HPDE6-E6E7 (cell line): ENCODE data around the gene HINT3.
"Not testable (repeated sequence)": the region's sequence is repeated elsewhere in the genome, so short reads cannot be mapped to it uniquely, and the experiment has no call there.

Experiments used
- DNase-seq: peaks from one replicate; pipeline ENCODE4 v3.0.0; 2011; ENCODE audit warnings: missing footprints; ENCODE audit errors: extremely low spot score

The HINT3 gene

DNA sequence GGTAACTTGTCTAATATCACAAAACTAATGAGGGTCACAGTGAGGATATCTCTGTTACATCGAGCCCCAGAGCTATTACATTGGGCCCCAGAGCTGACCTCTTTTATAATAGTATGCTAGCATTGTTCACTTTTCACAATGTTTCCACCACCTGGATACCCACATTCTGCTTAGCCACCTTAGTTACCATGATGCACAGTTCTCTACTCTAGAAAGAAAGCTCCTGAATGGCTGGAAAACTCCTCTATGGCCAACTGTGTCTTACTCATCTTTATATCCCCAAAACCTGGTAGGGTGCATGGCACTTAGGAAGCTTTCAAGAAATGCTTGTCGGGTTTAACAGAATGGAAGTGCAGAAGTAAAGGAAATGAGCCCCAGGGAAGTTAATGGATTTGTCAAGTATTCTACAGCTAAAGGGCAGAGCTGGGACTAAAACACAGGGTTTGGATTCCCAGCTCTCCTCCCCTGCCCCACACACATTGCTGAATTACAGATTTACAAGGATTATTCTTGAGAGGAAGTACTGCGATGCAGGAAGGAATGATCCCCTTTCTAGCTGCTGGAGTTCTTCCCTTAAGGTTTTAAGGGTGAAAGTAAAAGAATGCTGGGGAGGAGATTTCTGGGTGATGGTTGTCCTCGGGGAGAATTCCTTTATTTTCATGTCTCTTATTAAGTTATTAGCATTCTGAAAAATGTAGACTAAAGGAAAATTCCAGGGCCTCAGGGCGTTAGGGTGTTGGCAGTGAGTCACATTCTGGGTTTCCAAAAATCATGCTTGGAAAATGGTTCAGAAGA lies 16.1 kb upstream of the HINT3 start:
- no peak for DNase-seq

DNA sequence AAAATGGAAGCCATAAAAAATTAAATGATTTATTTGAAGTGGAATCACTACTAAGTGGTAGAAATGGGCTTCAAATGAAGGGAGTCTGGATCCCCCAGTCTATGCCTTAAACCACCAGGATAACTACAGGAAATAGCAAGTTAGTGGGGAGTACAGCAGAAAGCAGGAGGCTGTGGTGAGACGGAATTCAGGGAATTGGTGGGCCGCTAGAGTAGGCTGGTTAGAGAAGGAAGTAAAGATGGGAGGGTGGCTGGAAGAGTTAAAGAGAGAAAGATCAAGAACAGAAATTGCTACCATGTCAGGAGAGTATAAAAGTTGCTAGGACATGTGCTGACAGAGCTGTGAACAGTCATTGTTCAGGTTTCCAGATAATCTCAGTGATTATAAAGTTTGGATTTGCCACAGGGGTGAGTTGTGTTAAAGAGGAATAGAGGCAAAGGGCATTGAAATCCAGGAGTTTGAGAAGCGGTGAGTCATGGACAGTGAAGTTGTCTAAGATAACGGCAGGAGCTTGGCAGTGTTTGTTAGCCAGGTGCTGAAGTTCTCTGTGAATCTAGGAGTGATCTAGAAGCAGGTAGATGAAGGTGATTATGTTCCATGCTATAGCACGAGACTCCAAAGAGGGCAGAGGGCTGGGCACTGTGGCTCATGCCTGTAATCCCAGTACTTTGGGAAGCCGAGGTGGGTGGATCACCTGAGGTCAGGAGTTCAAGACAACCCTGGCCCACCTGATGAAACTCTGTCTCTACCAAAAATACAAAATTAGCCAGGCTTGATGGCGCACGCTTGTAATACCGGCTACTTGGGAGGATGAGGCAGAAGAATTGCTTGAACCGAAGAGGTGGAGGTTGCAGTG lies 13.7 kb upstream of the HINT3 start:
- DNase-seq = no peak

DNA sequence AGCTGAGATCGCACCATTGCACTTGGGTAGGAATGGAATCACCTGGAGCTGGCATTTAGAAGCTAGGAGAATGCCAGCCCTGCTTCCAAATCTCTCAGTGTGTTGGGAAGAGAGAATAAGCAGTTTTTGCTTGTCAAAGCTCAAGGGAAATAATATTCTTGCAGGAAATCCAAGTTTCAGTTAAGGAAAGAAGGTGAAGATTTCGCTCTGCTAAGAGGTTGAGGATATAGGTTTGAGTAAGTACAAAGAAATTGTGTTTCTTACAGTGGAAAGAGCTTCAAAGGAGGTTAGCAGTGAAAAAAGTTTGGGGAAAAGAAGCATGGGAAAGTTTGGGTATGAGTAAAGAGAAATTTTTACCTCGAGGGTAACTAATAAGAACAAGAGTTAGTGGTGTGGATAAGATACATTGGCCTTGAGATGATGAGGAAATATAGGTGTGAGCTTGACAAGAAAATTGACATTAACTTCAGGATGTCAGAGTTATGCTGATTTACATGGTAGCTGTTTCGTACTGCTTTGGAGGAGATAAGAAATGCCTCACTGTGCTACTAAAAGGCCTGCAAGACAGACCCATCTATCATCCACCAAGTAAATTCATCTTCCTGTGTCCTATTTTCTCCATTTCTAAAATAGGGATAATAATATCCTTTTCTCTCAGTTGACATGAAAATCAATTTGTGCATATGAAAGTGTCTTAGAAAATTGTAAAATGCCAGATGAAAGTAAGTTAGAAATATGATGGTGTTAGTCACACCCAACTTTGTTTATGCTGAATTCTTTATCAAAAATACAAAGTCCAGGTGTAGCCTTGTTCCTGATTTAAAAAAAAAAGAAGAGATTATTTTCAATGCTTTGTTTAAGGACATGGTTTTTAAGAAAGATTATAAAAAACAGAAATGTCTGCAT lies 12.8 kb upstream of the HINT3 start:
- no peak for DNase-seq

DNA sequence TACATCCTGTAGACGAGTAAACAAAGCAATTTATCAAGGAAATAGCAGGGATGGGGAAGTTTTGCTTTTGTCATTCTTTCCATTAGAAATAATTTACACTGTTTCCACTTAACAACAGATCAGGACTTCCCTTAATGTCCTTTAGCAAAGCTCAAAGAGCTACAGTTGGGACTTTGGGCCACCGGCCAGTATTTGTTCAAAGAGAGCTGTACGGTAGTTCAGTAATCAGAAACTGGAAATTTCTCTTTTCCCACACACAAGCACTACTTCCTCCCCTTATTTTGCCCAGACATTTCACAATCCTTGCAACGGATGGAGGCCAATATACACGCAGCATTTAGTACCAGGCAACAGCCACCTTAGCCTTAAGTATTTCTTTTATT lies 12.1 kb upstream of the HINT3 start:
- DNase-seq = no peak

DNA sequence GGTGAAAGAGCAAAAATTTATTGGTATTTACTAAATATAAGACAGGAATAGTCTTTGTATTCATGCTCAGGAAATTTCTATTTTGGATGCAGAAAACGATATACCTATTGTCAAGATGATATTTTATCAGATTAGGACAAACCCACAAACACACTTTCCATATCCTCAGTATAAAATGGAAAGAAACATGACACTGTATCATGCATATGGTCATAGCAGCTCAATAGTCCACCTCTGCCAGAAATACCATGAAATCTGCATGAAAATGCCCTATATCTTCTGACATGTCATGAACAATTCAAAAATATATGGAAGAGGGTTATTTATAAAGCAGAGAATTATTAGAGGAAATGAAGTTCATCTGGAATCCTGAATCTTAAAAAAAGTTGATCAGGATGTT lies 11.7 kb upstream of the HINT3 start:
- no peak for DNase-seq

DNA sequence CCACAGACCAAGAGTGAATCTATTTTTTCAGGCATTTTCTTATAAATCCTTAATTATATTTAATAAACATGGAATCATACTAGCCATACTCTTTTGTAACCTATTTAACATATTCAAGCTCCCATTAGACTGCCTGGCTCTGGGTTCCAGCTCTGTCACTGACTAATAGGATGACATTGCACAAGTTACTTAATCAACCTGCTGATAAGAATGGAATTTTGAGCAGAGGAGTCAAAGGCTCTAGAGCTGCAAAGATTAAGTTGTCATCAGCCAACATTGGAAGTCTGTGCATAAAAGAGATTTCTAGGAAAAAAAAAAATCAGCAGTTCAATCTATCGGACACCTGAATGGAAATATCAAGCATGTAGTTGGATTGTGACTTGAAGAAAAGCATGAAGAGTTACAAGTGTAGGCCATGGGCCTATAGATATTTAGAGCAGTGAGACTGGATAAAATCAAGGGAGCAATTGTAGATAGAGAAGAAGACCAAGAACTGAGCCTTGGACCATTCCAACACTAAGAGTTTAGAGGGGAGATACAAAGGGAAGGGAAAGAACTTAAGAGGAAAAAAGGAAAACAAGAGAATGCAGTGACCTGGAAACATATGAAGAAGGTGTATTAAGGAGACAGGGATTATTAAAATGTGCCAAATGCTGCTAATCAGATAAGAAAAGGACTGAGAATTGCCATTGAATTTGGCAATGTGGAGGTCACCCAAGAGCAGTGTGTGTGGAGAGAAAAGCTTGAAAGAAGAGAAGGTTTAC lies 11.0 kb upstream of the HINT3 start:
- DNase-seq = no peak

DNA sequence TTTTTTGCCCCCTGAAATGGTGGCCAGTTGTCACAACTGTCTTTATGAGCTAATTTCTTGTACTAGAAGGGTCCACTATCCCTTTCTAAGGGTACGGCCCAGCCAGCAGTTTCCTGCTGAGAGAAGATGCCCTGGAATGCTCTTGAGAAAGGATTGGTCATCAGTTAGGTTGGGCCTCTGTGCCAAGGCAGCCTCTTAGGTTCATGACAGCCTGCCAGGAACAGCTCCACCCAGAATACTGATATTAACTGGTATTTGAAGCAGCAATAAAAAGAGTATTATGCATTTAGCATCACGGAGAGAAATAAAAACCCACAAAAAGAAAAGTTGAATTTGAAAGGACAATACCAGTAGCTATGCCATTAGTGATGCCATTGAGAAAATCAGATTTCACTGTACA lies 9.0 kb upstream of the HINT3 start:
- DNase-seq = no peak

DNA sequence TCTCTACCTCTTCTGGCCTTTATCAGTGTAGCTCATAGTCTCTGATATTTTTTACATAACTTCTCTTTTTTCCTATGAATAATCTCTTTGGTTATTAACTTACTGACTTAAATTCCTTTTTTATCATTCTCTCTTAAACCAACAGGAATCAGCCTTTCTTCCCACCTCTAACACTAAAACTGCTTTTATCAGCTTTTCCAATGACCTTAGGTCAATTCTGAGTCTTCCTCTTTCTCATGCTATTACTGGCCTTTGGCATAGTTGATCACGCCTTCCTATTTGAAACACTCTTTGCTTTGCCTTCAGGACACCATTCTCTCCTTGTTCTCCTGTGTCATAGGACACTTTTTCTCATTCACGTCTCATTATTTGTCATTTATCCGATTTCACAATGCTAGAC lies 8.1 kb upstream of the HINT3 start:
- no peak for DNase-seq

DNA sequence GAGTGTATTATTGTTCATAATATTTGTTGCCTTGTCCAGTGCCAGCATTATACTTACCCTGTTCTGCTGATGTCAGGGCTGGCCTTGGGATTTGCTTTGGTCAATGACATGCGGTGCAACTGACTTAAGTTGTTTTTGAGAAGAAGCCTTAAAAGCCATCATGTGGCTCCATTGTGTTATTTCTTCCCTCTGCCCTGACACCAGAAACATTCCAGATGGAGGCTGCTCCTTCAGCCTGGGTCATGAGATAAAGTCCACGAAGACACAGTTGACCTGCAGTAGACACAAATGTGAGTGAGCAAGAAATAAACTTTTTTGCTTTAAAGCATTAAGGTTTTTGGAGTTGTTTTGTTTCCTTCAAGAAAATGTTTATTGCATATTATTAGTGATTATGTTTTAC lies 7.5 kb upstream of the HINT3 start:
- no peak for DNase-seq

DNA sequence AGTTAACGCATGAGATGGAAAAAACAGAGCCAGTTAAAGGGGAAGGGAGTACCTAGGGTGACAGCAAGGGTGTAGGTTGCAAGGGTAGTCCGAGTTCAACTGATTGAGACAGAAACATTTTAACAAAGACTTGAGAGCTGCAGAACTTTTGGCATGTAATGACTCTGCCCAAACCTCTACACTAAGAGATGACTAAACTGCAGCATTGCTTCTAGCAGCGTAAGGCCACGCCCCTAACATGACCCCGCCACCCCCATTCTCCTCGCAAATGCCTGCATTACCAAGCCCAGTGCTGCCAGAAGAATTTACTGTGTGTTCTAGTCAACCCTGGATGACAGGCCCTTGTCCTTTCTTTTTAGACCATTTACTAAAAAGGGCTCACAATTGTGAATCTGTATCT lies 6.3 kb upstream of the HINT3 start:
- DNase-seq = peak; percentile 55

DNA sequence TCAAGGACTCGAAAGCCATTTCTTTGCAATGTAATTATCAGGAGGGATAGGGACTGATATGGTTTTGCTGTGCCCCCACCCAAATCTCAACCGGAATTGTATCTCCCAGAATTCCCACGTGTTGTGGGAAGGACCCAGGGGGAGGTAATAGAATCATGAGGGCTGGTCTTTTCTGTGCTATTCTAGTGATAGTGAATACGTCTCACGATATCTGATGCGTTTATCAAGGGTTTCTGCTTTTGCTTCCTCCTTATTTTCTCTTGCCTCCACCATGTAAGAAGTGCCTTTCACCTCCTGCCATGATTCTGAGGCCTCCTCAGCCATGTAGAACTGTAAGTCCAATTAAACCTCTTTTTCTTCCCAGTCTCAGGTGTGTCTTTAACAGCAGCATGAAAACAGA lies 5.9 kb upstream of the HINT3 start:
- DNase-seq = not testable (repeated sequence)

DNA sequence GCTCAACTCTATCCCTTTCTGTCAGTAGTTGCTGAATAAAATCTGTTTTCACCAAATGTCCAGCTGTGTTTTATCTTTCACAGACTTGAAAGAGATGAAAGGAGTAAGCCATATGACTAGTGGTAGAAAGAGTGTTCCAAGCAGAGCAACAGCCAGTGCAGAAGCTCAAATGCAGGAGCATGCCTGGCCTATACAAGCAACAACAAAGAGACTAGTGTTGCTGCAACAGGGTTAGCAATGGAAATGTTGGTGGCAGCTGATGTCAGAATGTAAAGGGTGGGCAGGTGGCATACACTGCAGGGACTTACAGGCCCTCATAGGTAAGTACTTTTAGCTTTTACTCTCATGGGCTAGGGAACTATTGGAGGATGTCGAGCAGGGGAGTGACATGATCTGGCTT lies 5.2 kb upstream of the HINT3 start:
- DNase-seq = no peak

DNA sequence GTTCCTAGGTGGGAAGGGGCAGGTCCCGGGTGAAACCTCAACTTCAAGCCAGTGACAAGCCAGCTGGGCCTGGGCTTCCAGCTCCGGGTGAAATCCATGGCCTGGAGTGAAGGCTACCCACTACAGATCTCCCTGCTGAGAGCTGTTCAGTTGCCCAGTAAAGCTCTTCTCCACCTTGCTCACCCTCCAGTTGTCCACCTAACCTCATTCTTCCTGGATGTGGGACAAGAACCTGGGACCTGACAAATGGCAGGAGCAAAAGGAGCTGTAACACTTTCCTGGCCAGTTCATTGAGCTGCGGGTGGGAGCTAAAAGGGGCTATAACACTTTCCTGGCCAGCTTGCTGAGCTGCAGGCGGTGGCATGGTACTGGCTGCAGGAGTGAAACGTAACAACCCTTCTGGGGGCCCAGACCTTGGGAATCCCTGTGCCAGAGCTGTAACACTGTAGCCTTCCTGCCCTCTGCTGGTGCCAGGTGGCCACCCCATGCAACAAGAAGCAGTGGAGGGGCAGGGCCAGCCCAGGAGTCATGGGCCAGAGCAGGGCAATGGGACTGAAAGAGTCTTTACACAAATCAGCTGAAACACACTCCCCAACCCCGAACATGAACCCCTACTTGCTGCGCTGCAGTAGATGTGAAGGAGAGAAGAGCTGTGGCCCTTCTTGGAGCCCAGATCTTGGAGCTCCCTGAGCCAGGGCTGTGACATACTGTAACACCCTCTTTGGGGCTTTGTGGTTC lies 3.6 kb upstream of the HINT3 start:
- no peak for DNase-seq

DNA sequence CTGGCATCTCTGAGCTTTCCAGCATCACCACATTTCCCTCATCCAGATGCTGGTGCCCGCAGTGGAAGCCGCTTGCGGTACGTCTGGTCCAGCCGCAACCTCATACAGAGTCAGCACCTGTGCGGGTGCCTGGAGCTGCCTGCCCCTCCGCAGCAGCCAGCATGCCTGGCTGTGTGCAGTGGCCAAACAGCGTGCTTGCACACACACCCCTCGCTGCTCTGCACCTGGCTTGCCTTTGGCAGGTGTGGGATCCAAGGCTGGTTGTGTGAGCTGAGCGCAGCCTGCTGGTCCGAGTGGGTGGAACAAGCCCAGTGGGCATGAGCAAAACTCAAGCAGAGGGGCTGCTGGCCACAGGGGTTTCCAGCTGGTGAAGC lies 3.1 kb upstream of the HINT3 start:
- no peak for DNase-seq

DNA sequence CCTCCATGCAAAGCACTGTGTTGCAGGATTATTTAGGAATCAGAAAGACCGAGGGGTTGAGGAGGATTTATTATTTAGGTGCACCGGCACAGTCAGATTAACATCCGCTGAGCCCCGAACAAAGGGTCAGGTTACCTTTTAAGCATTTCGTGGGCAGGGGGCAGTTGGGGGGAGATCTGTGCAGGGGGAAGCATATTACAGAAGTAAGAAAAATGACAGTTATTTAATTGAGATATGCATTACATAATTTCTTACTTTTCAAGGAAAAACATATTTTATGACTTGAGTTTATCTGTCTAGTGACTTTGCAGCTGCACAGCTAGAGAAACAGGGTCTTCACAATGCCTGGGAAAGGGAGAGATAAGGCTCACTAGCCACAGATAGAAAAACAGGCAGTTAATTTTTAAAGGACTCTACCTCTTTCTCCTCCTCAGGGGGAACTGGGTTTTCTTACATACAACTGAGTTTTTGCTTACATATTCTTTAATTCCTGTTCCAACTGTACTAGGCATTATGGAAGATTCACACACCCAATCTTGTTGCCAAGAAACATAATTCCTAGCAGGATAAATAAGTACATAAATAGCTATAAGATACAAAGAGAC lies 1.7 kb upstream of the HINT3 start:
- DNase-seq = no peak

DNA sequence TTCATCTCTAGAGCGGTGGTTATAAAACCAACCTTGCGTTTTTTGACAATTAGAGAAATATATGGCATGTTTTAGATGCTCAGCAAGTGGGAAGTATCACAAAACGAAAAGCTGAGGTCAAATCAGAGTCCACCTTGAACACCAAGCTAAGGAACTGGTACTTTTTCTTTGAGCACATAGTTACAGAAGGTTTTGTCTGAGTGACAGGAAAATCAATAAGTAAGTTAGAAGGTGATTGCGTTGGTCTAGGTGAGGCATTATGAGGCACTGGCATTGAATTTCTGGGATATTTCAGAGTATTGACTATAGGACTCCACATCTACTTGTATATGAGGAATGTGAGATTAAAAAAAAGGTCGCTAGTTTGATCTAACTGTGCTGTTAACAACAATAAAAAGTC lies 597 bp upstream of the HINT3 start:
- no peak for DNase-seq

DNA sequence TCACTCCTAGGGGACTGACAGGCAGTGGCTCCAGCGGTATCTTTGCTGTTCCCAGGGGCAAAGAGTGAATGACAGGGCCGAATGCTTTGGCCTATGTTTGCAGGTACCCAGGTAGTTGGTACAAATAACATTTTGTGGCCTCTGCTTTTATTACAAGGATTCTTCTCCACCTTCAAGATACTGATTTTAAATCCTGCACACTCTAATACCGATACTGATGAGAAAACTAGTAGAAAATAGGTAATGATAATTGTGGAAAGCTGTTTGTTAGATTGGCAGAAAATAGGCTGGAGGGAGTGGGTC lies 772 bp downstream of the HINT3 start:
- no peak for DNase-seq

DNA sequence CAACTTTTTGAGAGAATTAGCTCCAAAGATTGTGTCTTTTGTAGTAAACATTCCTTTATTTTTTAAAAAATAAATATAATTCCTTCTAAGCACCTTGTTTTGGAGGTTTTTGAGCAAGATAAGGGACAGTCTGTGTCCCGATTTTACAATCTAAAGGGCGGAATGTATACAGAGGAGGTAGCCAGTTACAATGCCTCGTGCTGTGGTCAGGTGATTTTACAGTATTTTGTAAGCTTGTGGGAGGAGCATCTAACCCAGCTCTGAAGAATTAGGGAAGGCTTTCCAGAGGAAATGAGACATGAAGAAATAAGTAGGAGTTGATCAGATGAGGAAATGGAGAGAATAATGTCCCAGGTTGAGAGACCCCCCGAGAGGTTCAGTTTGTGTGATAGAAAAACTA lies 1.3 kb downstream of the HINT3 start:
- DNase-seq = no peak

DNA sequence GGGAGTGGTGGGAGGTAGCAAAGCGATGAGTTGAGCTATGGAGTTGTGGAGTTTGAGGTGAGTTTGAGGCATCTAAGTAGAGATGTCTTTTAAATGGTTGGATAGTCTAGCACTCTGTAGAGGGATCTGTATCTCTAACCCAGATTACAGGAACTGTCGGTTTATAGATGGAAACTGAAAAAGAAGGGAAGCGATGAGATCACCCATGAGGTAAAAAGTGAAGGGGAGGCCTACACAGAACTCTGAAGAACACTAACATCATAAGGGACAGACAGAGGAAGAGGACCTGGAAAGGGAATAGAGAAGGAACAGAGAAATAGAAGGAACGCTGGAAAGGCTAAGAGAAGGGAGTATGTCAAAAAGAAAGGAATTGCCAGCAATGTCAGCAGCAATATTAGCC lies 2.5 kb downstream of the HINT3 start:
- DNase-seq = no peak

DNA sequence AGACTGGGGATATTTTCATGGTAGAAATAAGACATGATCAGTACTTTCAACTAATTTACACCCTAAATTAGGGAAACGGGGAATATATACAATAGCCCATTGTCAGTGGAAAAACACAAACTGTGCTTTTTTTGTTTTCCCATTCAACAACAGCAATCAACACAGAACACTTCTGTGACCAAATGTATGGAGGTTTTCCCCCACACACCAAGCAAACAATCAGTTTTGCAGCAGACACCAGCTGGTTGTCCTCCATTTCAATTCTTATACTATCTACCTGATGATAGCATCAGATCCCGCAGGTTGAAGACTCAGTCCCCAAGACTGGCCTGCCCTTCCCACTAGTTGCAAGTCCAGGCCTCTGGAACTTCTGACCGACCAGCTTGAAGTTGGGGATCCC lies 4.5 kb downstream of the HINT3 start:
- DNase-seq = no peak
